GM10266 (cell line): ENCODE data around the gene PCMT1.

Experiments used
- DNase-seq: peaks from one replicate; pipeline ENCODE4 v3.0.0; 2012; ENCODE audit errors: extremely low spot score
- TF ChIP-seq, protein P1 (sequence below): IDR thresholded peaks from 2 replicates; pipeline ENCODE4 v1.5.1; 2012; ENCODE audit warnings: mild to moderate bottlenecking, low read depth; ENCODE audit not compliant: control insufficient read depth, insufficient read depth; ENCODE audit errors: missing control alignments

PCMT1 gene

DNA sequence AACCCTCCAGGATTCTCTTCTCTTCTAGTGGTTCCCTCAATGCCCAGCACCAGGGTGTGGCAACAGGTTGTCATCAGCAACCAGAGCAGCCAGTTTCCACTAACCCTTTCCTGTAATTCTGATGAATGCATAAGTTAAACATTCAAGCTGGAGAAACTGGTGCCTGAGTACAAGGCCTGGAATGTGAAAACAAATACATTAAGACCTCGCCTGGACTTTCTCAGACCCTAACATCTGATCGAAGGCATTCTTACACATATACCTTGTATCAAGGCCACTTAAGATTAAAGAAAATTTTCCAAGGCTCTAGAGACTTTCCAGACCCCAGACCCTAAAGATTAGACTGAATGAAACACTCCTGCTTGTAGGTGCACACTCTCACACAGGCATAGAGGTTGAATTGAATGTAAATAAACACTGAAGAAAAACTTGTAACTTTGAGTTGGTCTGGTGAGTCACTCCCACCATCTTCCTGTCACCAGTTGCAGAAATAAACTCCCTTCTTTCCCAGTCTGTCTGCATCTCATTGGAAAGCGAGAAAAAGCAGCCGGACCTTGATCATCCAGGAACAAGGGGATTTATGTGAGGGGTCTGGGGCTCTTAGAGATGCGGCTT is 105.6 kb downstream of the PCMT1 start:
- TF ChIP-seq, protein P1, sequence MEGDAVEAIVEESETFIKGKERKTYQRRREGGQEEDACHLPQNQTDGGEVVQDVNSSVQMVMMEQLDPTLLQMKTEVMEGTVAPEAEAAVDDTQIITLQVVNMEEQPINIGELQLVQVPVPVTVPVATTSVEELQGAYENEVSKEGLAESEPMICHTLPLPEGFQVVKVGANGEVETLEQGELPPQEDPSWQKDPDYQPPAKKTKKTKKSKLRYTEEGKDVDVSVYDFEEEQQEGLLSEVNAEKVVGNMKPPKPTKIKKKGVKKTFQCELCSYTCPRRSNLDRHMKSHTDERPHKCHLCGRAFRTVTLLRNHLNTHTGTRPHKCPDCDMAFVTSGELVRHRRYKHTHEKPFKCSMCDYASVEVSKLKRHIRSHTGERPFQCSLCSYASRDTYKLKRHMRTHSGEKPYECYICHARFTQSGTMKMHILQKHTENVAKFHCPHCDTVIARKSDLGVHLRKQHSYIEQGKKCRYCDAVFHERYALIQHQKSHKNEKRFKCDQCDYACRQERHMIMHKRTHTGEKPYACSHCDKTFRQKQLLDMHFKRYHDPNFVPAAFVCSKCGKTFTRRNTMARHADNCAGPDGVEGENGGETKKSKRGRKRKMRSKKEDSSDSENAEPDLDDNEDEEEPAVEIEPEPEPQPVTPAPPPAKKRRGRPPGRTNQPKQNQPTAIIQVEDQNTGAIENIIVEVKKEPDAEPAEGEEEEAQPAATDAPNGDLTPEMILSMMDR: no peak
- DNase-seq: no peak

DNA sequence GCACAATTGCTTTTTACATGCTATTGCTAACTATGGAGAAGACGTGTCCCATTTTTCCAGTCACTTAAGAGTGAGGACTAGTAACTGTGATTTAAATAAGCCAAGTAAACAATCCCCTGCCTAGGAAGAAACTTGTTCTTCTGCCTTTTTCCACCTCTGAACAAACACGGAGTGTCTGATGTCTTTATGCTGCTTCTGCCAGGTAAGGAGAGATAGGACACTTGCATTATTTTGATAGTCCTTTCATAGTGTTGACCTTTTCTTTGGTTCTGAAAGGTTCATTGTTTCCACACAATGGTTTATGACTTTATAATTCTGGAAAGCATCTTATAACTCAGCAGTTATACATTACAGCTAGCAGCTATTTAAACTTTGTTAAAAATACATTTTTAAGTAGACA is 106.2 kb downstream of the PCMT1 start:
- TF ChIP-seq, protein P1: no peak
- DNase-seq: no peak

DNA sequence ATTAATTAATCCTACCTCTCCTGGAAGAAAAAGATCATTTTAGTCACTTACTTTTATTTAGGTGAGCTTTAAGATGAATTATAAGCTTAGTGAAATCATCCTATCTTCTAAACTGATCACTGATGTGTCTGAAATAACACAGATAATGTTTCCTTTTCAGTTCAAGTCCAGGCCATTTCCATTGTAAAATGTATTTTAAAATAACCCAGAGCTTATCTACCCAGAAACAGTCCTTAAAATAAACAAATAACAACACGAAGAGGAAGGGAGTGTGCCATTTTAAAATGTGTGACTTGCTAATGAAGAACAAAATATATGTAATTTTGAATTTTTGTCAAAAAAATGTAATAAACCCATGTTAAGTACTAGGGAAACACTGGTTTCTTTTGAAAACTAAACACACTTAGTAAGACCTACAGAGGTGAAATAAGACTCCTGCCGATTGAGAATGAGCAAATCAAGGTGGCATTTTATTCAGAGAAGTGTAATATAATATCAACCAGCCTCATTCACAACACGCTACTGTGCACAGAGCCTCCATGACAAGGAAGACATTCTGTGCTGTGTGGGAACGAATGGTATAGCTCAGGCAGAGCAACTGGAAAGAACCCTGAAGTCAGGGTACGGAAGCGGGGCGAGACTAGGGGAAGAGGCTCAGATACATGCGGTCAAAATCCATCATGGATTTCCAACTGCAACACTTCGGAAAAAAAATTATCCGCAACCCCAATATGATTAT is 106.9 kb downstream of the PCMT1 start:
- TF ChIP-seq, protein P1: no peak
- no peak for DNase-seq

DNA sequence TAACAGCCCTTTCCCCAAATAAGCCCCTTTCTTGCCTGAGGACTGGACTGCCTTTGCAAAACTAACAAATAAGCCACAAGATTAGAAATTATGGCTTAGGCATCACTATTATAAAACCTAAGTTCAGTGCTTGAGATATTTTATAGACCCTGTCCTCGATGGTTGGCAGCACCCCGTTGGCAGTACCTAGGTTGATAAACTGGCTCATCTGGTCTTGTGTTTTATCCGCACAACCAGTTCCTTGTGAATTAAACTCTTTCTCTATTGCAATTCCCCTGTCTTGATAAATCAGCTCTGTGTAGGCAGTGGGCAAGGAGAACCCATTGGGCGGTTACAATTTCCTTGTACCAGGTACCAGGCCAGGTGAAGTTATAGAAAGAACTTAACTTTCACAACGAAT is 108.0 kb downstream of the PCMT1 start:
- no peak for DNase-seq
- TF ChIP-seq, protein P1: no peak

DNA sequence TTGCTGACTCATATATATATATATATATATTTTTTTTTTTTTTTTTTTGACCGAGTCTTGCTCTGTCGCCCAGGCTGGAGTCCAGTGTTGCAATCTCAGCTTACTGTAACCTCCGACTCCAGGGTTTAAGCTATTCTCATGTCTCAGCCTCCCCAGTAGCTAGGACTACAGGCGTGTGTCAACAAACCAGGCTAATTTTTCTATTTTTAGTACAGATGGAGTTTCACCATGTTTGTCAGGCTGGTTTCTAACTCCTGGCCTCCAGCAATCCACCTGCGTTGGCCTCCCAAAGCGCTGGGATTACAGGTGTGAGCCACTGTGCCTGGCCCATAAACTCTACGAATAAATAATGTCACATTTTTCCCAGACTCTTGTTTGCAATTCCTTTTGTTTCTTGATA is 109.8 kb downstream of the PCMT1 start:
- TF ChIP-seq, protein P1: no peak
- DNase-seq: no peak

DNA sequence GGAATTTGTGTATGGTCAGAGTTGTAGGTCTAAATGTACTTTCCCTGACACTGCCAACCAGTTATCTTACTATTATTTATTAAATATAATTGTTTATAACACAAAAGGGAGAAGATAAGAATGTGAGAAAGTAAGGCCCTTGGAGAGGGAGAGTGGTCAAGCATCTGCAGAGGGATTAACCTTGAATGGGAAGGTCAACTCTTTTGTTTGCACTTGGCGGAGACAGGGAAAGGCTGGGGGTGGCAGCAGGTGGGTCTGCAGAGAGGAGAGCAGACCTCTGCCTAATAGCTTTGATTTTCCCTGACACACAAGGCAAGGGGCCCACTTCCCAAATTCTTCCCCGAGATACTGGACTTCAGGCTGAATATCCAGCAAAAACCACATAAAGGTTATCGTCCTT is 110.4 kb downstream of the PCMT1 start:
- no peak for DNase-seq
- TF ChIP-seq, protein P1: no peak

DNA sequence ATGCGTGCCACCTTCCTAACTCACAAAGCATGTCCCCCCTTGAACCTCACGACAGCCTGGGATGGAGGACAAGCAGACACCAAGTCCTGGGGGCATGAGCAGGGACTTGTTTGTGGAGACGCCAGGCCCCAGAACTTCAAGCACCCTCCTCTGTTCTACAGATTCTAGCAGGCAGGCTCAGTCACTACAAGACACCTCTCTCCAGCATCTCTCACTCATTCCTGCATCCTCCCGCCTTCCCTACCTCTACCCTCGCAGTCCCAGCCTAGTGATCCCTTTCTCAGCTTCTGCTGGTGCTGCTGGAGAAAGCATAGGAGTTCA is 110.9 kb downstream of the PCMT1 start:
- DNase-seq: no peak

More for the DNA sequence above, 110.9 kb downstream of the PCMT1 start:
- TF ChIP-seq, protein P1: no peak
